ENCODE measurements around the gene DUSP22. TPM values are rescaled to one million over a fixed set of nuclear protein-coding genes. Genes with fewer than 3 reads are reported as not detected.
"Not testable (repeated sequence)": the region's sequence is repeated elsewhere in the genome, so short reads cannot be mapped to it uniquely, and the experiment has no call there.

The DUSP22 gene
- total RNA-seq, 2 donors from 2014 or later = 20.5 to 24.5 TPM

GRCh38 chr6:367891-368630 lies 75.8 kb downstream of the DUSP22 start:
- no peak overlapping the region for H3K9ac ChIP-seq (ENCODE audit: low read depth in 2 of 2, low read length in 2 of 2)
- peaks cover 6% of the 10 kb centered on the region for H3K9me3 ChIP-seq
- intact Hi-C loops (cut with DNase I) = no loop called here
- H3K27me3 ChIP-seq = no peaks in the 10 kb centered on the region
- no peak overlapping the region for H3K27ac ChIP-seq
- no peak for TF ChIP-seq CTCF (IDR thresholded peaks at IDR 0.05)
- no peak overlapping the region for H3K4me3 ChIP-seq
- no peak for DNase-seq
- H3K36me3 ChIP-seq = no peaks in the 10 kb centered on the region
- H3K4me1 ChIP-seq = no peaks in the 10 kb centered on the region

GRCh38 chr6:369559-370431 lies 77.5 kb downstream of the DUSP22 start:
- H3K9ac ChIP-seq (ENCODE audit: low read depth in 2 of 2, low read length in 2 of 2) = no peak overlapping the region
- no peak overlapping the region for H3K4me3 ChIP-seq
- intact Hi-C loops (cut with DNase I) = no loop called here
- TF ChIP-seq CTCF (IDR thresholded peaks at IDR 0.05) = no peak
- no peaks in the 10 kb centered on the region for H3K4me1 ChIP-seq
- no peak for DNase-seq
- no peaks in the 10 kb centered on the region for H3K27me3 ChIP-seq
- H3K36me3 ChIP-seq = no peaks in the 10 kb centered on the region
- no peak overlapping the region for H3K27ac ChIP-seq
- no peaks in the 10 kb centered on the region for H3K9me3 ChIP-seq

GRCh38 chr6:370555-370954 lies 78.3 kb downstream of the DUSP22 start:
- H3K9ac ChIP-seq (ENCODE audit: low read depth in 2 of 2, low read length in 2 of 2) = no peak overlapping the region
- no peak for TF ChIP-seq CTCF (IDR thresholded peaks at IDR 0.05)
- no peaks in the 10 kb centered on the region for H3K9me3 ChIP-seq
- no peak overlapping the region for H3K4me3 ChIP-seq
- H3K27ac ChIP-seq = no peak overlapping the region
- no peak for DNase-seq
- intact Hi-C loops (cut with DNase I) = no loop called here
- no peaks in the 10 kb centered on the region for H3K27me3 ChIP-seq
- no peaks in the 10 kb centered on the region for H3K4me1 ChIP-seq
- H3K36me3 ChIP-seq = no peaks in the 10 kb centered on the region

GRCh38 chr6:371851-372250 lies 79.6 kb downstream of the DUSP22 start:
- H3K4me3 ChIP-seq; H3K27ac ChIP-seq; H3K27me3 ChIP-seq; H3K36me3 ChIP-seq; H3K4me1 ChIP-seq; H3K9ac ChIP-seq (ENCODE audit: low read depth in 2 of 2, low read length in 2 of 2); intact Hi-C loops (cut with DNase I); DNase-seq; H3K9me3 ChIP-seq: not testable (repeated sequence)

GRCh38 chr6:372336-372911 lies 80.1 kb downstream of the DUSP22 start:
- no peak overlapping the region for H3K4me3 ChIP-seq
- no peak for TF ChIP-seq CTCF (IDR thresholded peaks at IDR 0.05)
- no peaks in the 10 kb centered on the region for H3K36me3 ChIP-seq
- no peak overlapping the region for H3K27ac ChIP-seq
- intact Hi-C loops (cut with DNase I) = no loop called here
- no peaks in the 10 kb centered on the region for H3K4me1 ChIP-seq
- no peaks in the 10 kb centered on the region for H3K9me3 ChIP-seq
- DNase-seq = no peak
- H3K27me3 ChIP-seq = no peaks in the 10 kb centered on the region
- H3K9ac ChIP-seq (ENCODE audit: low read depth in 2 of 2, low read length in 2 of 2) = no peak overlapping the region

All from colonic mucosa (tissue), 4 donors.